Germinal center (tissue), 1 donor: ENCODE results near the gene PLAAT2.
"Not testable (repeated sequence)": the region's sequence is repeated elsewhere in the genome, so short reads cannot be mapped to it uniquely, and the experiment has no call there.

Source experiments
- DNase-seq: peaks from one replicate; pipeline ENCODE4 v3.0.0; 2012; ENCODE audit warnings: mixed read lengths, low spot score

PLAAT2 gene

GRCh38 chr11:63563201-63564055, at the start of gene PLAAT2:
Gene PLAAT2 (minus strand): TSS chr11:63563379. CDS start chr11:63563324, 55 bp downstream.
- DNase-seq: no peak

GRCh38 chr11:63612181-63612580, 49.0 kb upstream of the PLAAT2 start:
- DNase-seq: no peak

DNA sequence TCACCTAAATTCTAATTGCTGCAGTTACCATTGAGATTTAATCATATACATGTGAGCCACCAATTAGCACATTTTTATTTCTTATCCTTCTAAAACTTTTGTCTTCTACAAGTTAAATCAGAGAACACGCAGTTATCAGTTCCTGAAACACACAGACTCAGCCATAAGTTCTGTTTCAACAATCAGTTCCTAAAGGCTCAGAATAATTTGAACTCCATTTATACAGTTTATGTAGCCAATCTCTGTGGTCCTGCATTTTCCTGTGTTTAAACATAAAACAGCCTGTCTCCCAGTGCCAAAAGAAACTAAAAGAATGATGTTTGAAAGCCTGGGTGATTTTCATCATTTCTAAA, 48.2 kb upstream of the PLAAT2 start:
- DNase-seq: no peak

DNA sequence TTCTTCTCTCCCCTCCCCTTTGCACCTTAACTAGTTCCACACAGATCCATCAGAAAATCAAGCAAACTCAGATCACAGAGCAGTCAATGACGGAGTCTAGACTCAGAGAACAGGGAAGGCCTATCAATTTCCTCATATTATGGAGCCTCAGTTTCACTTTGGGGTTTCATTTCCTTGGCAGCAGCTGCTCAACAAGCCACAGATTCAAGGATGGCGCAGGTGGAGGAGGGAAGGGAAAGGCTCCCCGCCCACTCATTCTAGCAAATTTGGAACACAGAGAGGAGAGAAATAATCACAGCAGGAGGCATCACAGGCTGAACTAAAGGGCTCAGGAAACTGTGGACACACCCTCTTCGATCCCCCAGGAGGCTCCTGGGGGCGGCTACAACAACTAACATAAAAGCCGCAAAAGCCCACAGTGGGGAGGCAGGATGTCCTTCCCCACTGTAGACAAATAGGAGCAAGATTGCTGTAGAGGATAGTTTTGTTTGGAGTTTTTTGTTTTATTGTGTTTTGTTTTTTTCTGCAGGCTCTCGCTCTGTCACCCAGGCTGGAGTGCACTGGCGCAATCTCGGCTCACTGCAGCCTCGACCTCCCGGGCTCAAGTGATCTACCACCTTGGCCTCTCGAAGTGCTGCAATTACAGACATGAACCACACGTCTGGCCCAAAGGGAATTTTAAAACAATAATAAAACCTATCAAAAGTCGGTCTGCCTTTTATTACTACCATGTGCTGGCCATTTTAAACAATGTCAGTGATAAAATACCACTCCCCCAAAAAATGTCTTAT, 47.6 kb upstream of the PLAAT2 start:
- DNase-seq: no peak

- DNase-seq: no peak
Measured at GRCh38 chr11:63609971-63610580, 46.9 kb upstream of the PLAAT2 start.

DNA sequence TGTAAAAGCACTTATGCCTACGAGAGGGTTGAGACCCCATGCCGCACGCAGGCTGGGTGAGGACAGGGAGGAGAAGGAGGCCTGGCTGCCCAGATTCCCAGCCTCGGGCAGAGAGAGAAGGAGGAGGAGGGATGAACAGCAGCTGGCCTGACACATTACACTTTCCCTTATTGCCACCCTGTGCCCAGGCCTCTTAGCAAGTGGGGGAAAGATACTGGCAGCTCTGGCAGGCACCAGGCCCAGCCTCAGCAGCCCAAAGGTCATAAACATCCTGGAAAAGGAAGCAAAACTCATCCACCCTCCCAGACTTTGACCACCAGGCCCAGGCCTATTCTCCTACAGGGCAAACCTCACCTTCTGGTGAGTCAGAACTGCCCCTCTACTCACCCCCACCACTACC, 46.4 kb upstream of the PLAAT2 start:
- DNase-seq: no peak

DNA sequence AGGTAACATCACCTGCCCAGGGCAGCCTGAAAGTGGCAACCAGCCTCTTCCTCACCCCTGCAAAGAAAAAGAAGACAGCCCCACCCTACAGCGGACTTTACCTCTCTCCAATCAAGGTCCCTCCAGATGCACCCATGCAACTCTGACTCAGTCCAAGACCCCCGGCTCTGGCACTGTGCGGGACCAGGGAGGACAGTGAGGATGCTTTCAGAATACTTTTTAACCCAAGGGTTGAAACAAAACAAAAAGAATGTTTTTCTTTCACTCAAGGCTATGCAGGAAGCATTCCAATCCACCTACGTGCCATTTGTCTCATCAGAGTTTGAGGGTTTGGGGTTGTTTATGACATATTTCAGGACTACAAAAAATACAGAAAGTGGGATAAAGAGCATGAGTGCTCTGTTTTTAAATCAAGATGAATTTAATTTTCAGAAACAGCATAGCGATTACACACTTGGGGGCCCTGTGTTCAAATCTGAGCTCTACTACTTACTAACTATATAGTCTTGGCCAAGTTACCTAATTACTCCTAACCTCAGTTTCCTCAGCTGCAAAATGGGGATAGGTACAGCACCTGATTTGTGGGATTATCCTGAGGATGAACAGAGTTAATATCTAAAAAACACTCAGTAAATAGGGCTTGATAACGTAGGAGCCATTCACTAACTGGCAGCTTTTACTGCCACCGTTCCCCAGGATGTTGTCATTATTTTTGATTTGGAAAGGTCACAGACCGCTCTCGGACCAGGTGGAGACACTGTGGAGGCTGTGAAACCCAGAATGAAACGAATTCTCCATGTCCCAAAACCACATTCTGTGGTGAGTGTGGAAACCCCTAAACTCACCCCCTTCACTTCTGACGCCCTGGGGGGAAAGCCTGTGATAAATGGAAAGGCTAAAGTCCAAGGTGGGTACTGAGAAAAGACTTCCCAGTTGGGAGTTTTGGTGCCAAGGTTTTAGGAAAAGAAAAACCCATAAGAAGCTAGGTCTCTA, 45.5 kb upstream of the PLAAT2 start:
- no peak for DNase-seq

DNA sequence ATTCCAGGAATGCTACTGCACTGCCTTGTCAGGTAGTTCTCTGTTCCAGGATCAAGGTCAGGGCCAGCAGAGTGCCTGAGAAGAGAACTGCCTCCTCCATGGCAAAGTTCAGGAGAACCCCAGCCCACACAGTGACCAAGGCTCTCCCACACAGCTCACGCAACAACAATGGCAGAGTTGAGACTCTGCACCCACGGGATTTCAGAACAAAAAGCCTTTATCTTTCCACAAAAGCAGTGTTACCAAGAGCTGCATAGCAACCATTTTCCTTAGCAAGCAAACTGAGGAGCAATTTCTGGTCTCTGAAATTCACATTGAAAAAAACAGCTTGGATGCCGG, 40.0 kb upstream of the PLAAT2 start:
- no peak for DNase-seq

DNA sequence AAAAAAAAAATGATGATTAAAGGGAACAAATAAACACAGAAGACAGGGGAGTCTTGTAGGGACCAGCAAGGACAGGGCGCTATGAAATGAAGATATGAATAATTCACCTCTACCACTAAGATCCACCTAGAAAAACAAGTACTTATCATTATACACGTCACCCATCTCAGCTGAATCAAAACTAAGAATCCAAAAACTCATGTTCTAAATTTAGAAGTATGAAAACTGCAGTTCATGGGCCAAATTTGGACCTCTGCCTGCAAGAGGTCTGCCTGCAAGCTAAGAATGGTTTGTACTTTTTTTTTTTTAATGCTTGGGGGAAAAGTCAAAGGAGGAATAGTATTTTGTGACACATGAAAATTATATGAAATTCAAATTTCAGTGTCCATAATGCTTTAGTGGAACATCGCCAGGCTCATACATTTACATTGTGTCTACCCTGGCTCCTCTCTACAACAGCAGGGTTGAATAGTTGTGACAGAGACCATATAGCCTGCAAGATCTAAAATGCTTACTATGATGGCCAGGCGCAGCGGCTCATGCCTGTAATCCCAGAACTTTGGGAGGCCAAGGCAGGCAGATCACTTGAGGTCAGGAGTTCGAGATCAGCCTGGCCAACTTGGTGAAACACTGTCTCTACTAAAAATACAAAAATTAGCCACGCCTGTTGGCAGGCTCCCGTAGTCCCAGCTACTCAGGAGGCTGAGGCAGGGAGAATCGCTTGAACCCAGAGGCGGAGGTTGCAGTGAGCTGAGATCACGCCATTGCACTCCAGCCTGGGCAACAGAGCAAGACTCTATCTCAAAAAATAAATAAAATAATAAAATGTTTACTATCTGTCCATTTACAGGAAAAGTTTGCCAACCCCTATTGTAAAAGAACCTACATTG, 39.4 kb upstream of the PLAAT2 start:
- DNase-seq: not testable (repeated sequence)

- DNase-seq: no peak
Measured at GRCh38 chr11:63599211-63600122, 36.3 kb upstream of the PLAAT2 start.

DNA sequence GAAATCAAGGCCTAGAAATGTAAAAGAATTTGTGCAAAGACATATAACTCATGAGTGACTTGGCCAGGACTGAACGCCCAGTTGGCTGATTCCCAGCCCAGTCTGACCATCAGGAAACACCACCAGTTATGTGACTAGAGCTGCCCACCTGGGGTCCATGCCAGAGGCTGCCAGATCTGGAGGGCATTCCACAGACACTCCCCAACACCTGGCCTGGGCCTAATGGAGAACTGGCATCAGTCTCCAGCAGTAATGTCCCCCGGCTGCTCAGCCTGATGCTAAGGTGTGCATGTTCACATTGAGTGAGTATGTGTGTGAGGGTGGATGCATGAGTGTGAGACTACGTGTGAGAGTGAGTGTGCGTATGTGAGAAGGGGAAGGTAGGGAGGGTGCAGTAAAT, 35.4 kb upstream of the PLAAT2 start:
- DNase-seq: no peak

GRCh38 chr11:63595296-63595695, 32.1 kb upstream of the PLAAT2 start:
- no peak for DNase-seq

- no peak for DNase-seq
Measured at GRCh38 chr11:63592975-63593395, 29.8 kb upstream of the PLAAT2 start.

DNA sequence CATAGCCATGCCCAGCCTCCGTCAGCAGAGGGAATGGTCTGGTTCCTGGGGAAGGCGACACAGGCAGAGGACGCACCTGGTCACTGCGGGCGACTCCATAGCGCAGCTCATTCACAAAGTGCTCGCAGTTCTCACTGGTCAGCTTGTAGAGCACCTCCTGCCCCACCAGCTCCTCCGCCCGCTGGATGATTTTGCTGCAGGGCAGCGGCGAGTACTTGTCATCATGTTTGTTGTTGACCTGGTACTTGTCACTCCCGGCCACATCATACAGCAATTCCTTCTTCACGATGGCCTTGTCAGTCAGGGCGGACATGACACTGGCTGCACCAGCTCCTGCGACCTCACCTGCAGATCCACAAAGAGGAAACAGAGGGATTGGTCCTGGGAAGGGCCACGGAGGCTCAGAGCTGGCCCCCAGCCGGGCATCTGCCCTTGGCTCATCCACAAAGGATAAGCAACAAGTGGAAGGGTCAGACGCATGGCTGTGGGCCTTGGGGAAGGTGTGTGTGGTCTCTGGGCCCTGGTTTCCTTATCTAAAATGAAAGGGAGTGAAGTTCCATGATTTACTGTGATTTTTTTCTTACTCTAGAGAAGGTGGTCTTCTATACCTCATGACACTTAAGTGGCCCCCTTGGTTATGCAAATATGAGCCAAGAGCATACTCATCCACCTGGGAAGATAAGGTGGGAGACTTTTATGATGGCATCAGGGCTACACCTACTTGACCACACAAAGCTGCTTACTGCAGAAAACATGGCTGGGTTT, 27.0 kb upstream of the PLAAT2 start:
- DNase-seq: no peak

- DNase-seq: no peak
Measured at GRCh38 chr11:63589000-63589399, 25.8 kb upstream of the PLAAT2 start.

- DNase-seq: no peak
Measured at GRCh38 chr11:63586451-63587166, 23.4 kb upstream of the PLAAT2 start.

- no peak for DNase-seq
Measured at GRCh38 chr11:63583357-63583677, 20.1 kb upstream of the PLAAT2 start.

- not testable (repeated sequence) for DNase-seq
Measured at GRCh38 chr11:63581224-63581623, 18.0 kb upstream of the PLAAT2 start.
